SK-N-SH (cell line): ENCODE data around the gene EBP. TPM values are rescaled to one million over a fixed set of nuclear protein-coding genes. Genes with fewer than 3 reads are reported as not detected.

Experiments
- CTCF ChIA-PET: fragments of 300-600, 350-600 bp; formaldehyde crosslinking; extraction: SDS; loops from one replicate; lab custom pipeline; 2021; lab: Yijun Ruan, JAX
- POLR2A ChIA-PET: fragments of 350-600 bp; sonication (Branson Sonifier 250); formaldehyde crosslinking; extraction: SDS; loops from one replicate; lab custom pipeline; 2020; ENCODE audit warnings: antibody characterized with exemption, inconsistent platforms; lab: Yijun Ruan, JAX
- DNase-seq: peaks from one replicate; pipeline ENCODE4 v3.0.0; 2012
- H2AFZ ChIP-seq: fragments of 200-600 bp; sonication (generic); 2 replicates; pipeline ENCODE4 v1.8.1; 2016; ENCODE audit warnings: antibody characterized with exemption, mild to moderate bottlenecking, low read depth
- H3F3A ChIP-seq: fragments of 200-600 bp; sonication (generic); replicated peaks from 2 replicates; pipeline ENCODE3; 2016; ENCODE audit warnings: antibody characterized with exemption, mild to moderate bottlenecking; ENCODE audit not compliant: insufficient read depth
- H3K27ac ChIP-seq, 2 experiments: fragments of 200-500 bp in 1 of 2; fragments of 200-600 bp in 1 of 2; sonication (Bioruptor generic) in 1 of 2; sonication (generic), shearing (Covaris generic) in 1 of 2; 2 replicates each; pipeline versions ENCODE4 v1.5.1 to v1.6.1; 2014 to 2016; ENCODE audit warnings: low read depth in 2 of 2, inconsistent platforms in 1 of 2, low read length in 1 of 2, mild to moderate bottlenecking in 1 of 2, mixed read lengths in 1 of 2
- H3K27me3 ChIP-seq: fragments of 200-600 bp; sonication (generic), shearing (Covaris generic); 2 replicates; pipeline ENCODE4 v1.6.1; 2016; ENCODE audit warnings: mixed run types; ENCODE audit not compliant: insufficient read depth
- H3K36me3 ChIP-seq, 2 experiments: fragments of 200-500 bp in 1 of 2; fragments of 200-600 bp in 1 of 2; sonication (Bioruptor generic) in 1 of 2; sonication (generic) in 1 of 2; replicated peaks in 1 of 2; 2 replicates each; pipeline versions ENCODE3 to v1.5.1; 2014 to 2016; ENCODE audit warnings: low read length in 1 of 2, mild to moderate bottlenecking in 1 of 2; ENCODE audit not compliant: insufficient read depth in 2 of 2, control insufficient read depth in 1 of 2
- H3K4me1 ChIP-seq, 2 experiments: fragments of 200-500 bp in 1 of 2; fragments of 200-600 bp in 1 of 2; sonication (Bioruptor generic) in 1 of 2; sonication (generic), shearing (Covaris generic) in 1 of 2; 2 replicates each; pipeline versions ENCODE4 v1.5.1 to v1.6.1; 2014 to 2016; ENCODE audit warnings: low read depth in 1 of 2, low read length in 1 of 2, mixed run types in 1 of 2; ENCODE audit not compliant: insufficient read depth in 2 of 2, control insufficient read depth in 1 of 2
- H3K4me2 ChIP-seq: fragments of 200-600 bp; sonication (generic), shearing (Covaris generic); 2 replicates; pipeline ENCODE4 v1.6.1; 2017; ENCODE audit warnings: mixed run types
- H3K4me3 ChIP-seq, 2 experiments: fragments of 200-500 bp in 1 of 2; fragments of 200-600 bp in 1 of 2; sonication (Bioruptor generic) in 1 of 2; sonication (generic), shearing (Covaris generic) in 1 of 2; 2 replicates each; pipeline versions ENCODE4 v1.5.1 to v1.8.1; 2014 to 2016; ENCODE audit warnings: low read depth in 2 of 2, inconsistent platforms in 1 of 2, low read length in 1 of 2, mild to moderate bottlenecking in 1 of 2, mixed read lengths in 1 of 2, moderate library complexity in 1 of 2
- H3K79me2 ChIP-seq: fragments of 200-600 bp; sonication (generic); 2 replicates; pipeline ENCODE4 v1.8.1; 2017; ENCODE audit warnings: mild to moderate bottlenecking; ENCODE audit not compliant: insufficient read depth
- H3K9ac ChIP-seq: fragments of 200-600 bp; sonication (generic); 2 replicates; pipeline ENCODE4 v1.6.1; 2017; ENCODE audit warnings: mixed run types
- H3K9me2 ChIP-seq: fragments of 200-600 bp; sonication (generic); 2 replicates; pipeline ENCODE4 v1.6.1; 2017; ENCODE audit warnings: mixed run types
- H3K9me3 ChIP-seq: fragments of 200-600 bp; sonication (generic); 2 replicates; pipeline ENCODE4 v1.6.1; 2017; ENCODE audit warnings: mixed run types, mild to moderate bottlenecking, moderate library complexity
- H4K20me1 ChIP-seq: fragments of 200-600 bp; sonication (generic); 2 replicates; pipeline ENCODE4 v1.6.1; 2017; ENCODE audit warnings: mild to moderate bottlenecking, mixed run types; ENCODE audit not compliant: insufficient read depth
- CHD2 ChIP-seq: fragments of 150-350 bp; IDR thresholded peaks from 2 replicates; pipeline ENCODE4 v1.6.1; 2018; ENCODE audit warnings: low read length; ENCODE audit not compliant: partially characterized antibody
- ELF1 ChIP-seq: IDR thresholded peaks from 2 replicates; pipeline ENCODE4 v1.4.0; 2012
- EP300 ChIP-seq, 2 experiments: IDR thresholded peaks; 2 replicates each; pipeline versions ENCODE4 v1.4.0 to v1.6.1; 2012; ENCODE audit warnings: borderline replicate concordance in 1 of 2, low read depth in 1 of 2, low read length in 1 of 2
- FOSL2 ChIP-seq: IDR thresholded peaks from 2 replicates; pipeline ENCODE4 v1.4.0; 2012; ENCODE audit warnings: low read depth, mild to moderate bottlenecking, moderate library complexity, borderline replicate concordance
- GATA2 ChIP-seq: sonication (generic); formaldehyde crosslinking; IDR thresholded peaks from 2 replicates; pipeline ENCODE4 v1.5.0; 2020; ENCODE audit warnings: mild to moderate bottlenecking, missing genetic modification reagents
- MXI1 ChIP-seq: IDR thresholded peaks from 2 replicates; pipeline ENCODE4 v1.6.1; 2012; ENCODE audit warnings: mild to moderate bottlenecking, low read depth, low read length, improper control_type of control experiment
- NFIC ChIP-seq: IDR thresholded peaks from 2 replicates; pipeline ENCODE4 v1.4.0; 2012; ENCODE audit warnings: borderline replicate concordance
- NRF1 ChIP-seq: IDR thresholded peaks from 2 replicates; pipeline ENCODE4 v1.6.1; 2012; ENCODE audit warnings: low read depth, mild to moderate bottlenecking, low read length
- PBX3 ChIP-seq: IDR thresholded peaks from 2 replicates; pipeline ENCODE4; 2012
- RCOR1 ChIP-seq: fragments of 150-350 bp; IDR thresholded peaks from 2 replicates; pipeline ENCODE4 v1.6.1; 2017; ENCODE audit warnings: antibody characterized with exemption, low read length
- REST ChIP-seq: IDR thresholded peaks from 2 replicates; pipeline ENCODE4 v1.6.1; 2012; ENCODE audit warnings: mild to moderate bottlenecking, low read depth, low read length, moderate library complexity
- RFX5 ChIP-seq: IDR thresholded peaks from 2 replicates; pipeline ENCODE4 v1.6.1; 2012; ENCODE audit warnings: mild to moderate bottlenecking, improper control_type of control experiment, low read length
- RXRA ChIP-seq: IDR thresholded peaks from 2 replicates; pipeline ENCODE4 v1.4.0; 2012; ENCODE audit warnings: low read depth, mild to moderate bottlenecking, borderline replicate concordance
- SMC3 ChIP-seq: IDR thresholded peaks from 2 replicates; pipeline ENCODE4 v1.6.1; 2012; ENCODE audit warnings: low read depth, low read length, improper control_type of control experiment
- TAF1 ChIP-seq: IDR thresholded peaks from 2 replicates; pipeline ENCODE4 v1.6.1; 2012; ENCODE audit warnings: low read depth, mild to moderate bottlenecking, low read length, moderate library complexity, borderline replicate concordance
- TCF12 ChIP-seq: IDR thresholded peaks from 2 replicates; pipeline ENCODE4 v1.4.0; 2012
- TEAD4 ChIP-seq: IDR thresholded peaks from 2 replicates; pipeline ENCODE4 v1.4.0; 2012; ENCODE audit warnings: mild to moderate bottlenecking, borderline replicate concordance; ENCODE audit not compliant: insufficient read depth
- USF2 ChIP-seq: fragments of 150-350 bp; IDR thresholded peaks from 2 replicates; pipeline ENCODE4 v1.6.1; 2017; ENCODE audit warnings: antibody characterized with exemption, low read length, low read depth, borderline replicate concordance
- WGBS: methylation state at CpG from one replicate; pipeline ENCODE4 v1.1.6; 2017; ENCODE audit warnings: low lambda C conversion rate; 5-methylcytosine and 5-hydroxymethylcytosine counted together
- polyA plus RNA-seq, 3 experiments: library from polyadenylated mRNA; depleted of rRNA; stranded (reverse); fragments of >200 nt; gene quantifications; 2 replicates each; pipeline ENCODE4 v1.2.3, GENCODE V29; 2012

EBP gene
- polyA plus RNA-seq, 1 of the 3 experiments (the other 2 are of a cell fraction) = 30.2 TPM

GRCh38 chrX:48480142-48480541, 41.5 kb upstream of the EBP start:
- no peaks in the 10 kb centered on the region; the same call in 1 of the 2 replicates for H3K27me3 ChIP-seq
- 47% methylated on average over 3 of the region's 3 CpGs for WGBS
- H3K36me3 ChIP-seq = no peaks in the 10 kb centered on the region
- no peak overlapping the region for H3K27ac ChIP-seq
- H3F3A ChIP-seq = no peaks in the 10 kb centered on the region
- TF ChIP-seq TAF1 (no peak), RFX5 (no peak), FOSL2 (no peak), CHD2 (no peak)
- no peaks in the 10 kb centered on the region for H3K9me2 ChIP-seq
- peaks cover 0 to 4% of the 10 kb centered on the region in 2 experiments; a peak in 1 of 4 replicates for H3K4me1 ChIP-seq
- CTCF ChIA-PET = no interaction called here
- no peak overlapping the region for H3K4me2 ChIP-seq
- no peak overlapping the region for H3K4me3 ChIP-seq
- H3K9me3 ChIP-seq = no peaks in the 10 kb centered on the region
- H2AFZ ChIP-seq = no peak overlapping the region
- DNase-seq = no peak
- POLR2A ChIA-PET = interaction anchor here (0.9 kb wide), 1 partner anchor 94 kb away, joined by 3 read pairs; the partner anchor contains the start of gene RBM3
- peaks cover 32% of the 10 kb centered on the region for H3K79me2 ChIP-seq
- H4K20me1 ChIP-seq = peaks cover 3% of the 10 kb centered on the region; the same call in 1 of the 2 replicates
- no peak overlapping the region for H3K9ac ChIP-seq

- H3K79me2 ChIP-seq = peaks cover 32% of the 10 kb centered on the region
- H3K27ac ChIP-seq = no peak overlapping the region
- no peaks in the 10 kb centered on the region for H3K9me3 ChIP-seq
- ChIA-PET POLR2A (no interaction called here), CTCF (no interaction called here)
- no peaks in the 10 kb centered on the region for H3F3A ChIP-seq
- H3K4me2 ChIP-seq = no peak overlapping the region
- H3K9ac ChIP-seq = no peak overlapping the region
- no peak overlapping the region for H3K4me3 ChIP-seq
- no peak overlapping the region for H2AFZ ChIP-seq
- H4K20me1 ChIP-seq = peaks cover 3% of the 10 kb centered on the region; the same call in 1 of the 2 replicates
- H3K36me3 ChIP-seq = no peaks in the 10 kb centered on the region
- 44% methylated on average over 3 of the region's 3 CpGs for WGBS
- no peaks in the 10 kb centered on the region; the same call in 1 of the 2 replicates for H3K27me3 ChIP-seq
- DNase-seq = no peak
- H3K4me1 ChIP-seq = peaks cover 0 to 4% of the 10 kb centered on the region in 2 experiments; a peak in 1 of 4 replicates
- no peaks in the 10 kb centered on the region for H3K9me2 ChIP-seq
- no peak for TF ChIP-seq USF2
- no peak for TF ChIP-seq CHD2
- TF ChIP-seq RXRA = no peak
- TF ChIP-seq RFX5 = no peak
- no peak for TF ChIP-seq GATA2 (CRISPR knock-in tag)
- TF ChIP-seq REST = no peak
- TF ChIP-seq TCF12 = no peak
- TF ChIP-seq SMC3 = no peak
- no peak for TF ChIP-seq EP300 (IDR thresholded peaks at IDR 0.05; ENCODE audit: borderline replicate concordance in 1 of 2, low read depth in 1 of 2, low read length in 1 of 2)
- TF ChIP-seq MXI1 = no peak
- TF ChIP-seq NFIC = no peak
- TF ChIP-seq NRF1 = no peak
- no peak for TF ChIP-seq PBX3
- TF ChIP-seq RCOR1 = no peak
- TF ChIP-seq ELF1 = no peak
- no peak for TF ChIP-seq TAF1
- TF ChIP-seq TEAD4 = no peak
Measured at GRCh38 chrX:48480583-48480982, 41.0 kb upstream of the EBP start.
